Measurements from ENCODE around the gene LAD1.

The LAD1 gene

DNA sequence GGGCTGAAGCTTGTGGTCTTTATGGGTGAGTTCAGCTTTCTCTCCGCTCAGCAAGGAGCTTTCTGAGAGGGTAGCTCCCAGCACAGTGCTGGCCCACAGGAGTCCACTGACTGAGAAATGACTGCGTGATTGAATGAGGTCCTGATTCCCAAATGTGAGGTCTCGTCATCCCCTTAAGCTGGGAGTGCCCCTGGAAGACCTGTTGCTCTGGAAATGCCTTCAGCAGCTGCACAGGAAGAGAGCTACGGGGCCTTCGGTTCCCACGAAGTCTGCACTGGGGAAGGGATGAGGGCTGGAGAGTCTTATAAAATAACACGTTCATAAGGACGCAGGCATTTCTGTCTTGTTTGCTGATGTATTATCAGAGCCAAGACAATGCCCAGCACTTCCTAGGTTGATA is 35.7 kb downstream of the LAD1 start:
- DNase-seq (ENCODE audit: low spot score): no peak

GRCh38 chr1:201362906-201363305 is 36.2 kb downstream of the LAD1 start:
- DNase-seq (ENCODE audit: low spot score): no peak

DNA sequence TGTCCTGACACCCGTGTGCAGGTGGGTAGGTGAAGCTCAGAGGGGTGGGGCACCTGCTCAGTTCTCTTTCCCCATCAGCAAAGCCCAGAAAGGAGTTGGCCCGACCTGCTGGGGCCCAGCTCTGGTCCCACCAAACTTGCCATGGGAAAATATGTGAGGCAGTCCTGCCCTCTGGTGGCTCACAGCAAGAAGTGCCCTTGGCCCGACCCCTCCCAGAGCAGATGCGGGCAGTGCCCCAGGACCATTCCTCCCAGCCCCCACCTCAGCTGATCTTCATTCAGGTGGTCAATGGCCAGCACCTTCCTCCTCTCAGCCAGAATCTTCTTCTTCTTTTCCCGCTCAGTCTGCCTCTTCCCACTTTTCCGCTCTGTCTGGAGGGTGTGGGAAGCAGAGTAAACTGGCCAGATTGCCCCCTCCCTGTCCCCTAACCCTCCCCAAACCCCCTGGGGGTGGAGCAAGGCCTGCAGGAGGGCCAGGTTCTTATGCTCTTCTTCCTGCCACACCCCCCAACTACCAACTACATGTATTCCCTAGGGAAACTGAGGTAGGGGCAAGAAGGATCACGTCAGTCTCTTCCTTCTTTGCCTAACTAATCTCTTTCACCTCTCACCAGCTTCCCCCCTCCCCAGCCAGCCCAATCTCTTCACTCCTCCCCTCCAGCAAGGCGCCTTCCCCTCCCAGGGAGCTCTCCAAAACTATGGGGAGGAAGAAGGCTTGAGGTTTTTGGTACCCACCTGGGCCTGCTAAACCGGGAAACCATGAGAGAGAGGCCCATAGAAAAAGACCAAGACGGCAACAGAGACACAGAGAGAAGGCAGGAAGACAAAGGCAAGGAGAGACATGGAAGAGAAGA is 37.2 kb downstream of the LAD1 start:
- peak; percentile 6 for DNase-seq (ENCODE audit: low spot score)

DNA sequence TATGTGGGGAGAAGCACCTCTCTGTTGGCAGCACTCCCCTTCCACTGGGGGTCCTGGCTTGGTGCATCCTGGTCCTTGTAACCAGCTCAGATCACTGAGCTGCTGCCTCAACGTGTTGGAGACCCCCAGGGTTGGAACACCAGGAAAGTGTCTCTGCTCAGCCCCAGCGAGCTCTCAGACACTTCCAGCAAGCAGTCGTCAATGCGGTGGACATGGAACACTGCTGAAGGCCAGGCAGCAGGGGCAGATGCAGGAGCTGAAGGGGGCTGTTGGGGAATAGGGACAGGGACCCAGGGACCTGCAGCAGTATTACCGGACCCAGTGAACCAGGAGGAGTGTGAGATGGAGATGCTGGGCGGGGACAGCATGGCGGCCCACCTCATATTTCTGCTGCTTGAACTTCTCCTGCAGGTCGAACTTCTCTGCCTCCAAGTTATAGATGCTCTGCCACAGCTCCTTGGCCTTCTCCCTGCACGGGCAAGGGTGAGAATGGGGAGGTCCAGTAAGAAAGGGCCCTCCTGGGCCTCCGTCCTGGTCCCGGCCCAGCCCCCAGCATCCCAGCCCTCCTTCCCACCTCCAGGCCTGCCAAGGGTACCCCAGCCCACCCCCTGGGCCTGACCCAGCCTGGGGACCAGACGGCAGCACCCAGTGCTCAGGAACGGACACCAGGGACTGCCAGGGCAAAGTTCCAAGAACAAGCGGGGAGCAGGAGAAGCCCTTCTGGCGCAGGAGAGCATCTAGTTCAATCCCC is 38.0 kb downstream of the LAD1 start:
- no peak for DNase-seq (ENCODE audit: low spot score)

GRCh38 chr1:201360486-201360885 is 38.6 kb downstream of the LAD1 start:
- DNase-seq (ENCODE audit: low spot score): no peak

DNA sequence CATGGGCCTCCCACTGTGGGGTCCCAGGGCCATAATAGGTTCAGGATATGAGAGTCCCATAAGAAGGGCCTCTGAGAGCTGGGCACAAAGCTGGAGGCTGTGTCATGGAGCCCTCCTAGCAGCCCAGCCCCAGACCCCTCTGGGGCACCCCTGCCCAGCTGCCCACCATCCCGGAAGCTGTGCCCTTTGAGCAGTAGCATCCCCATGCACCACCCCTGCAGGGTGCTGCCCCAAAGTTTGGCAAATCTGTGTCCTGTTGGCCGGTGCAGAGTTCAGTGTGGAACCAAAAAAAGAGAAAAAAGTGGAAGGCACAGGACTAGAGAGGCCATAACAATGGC is 39.3 kb downstream of the LAD1 start:
- DNase-seq (ENCODE audit: low spot score): no peak

GRCh38 chr1:201359031-201359872 is 39.9 kb downstream of the LAD1 start:
- DNase-seq (ENCODE audit: low spot score): no peak

GRCh38 chr1:201358596-201358995 is 40.5 kb downstream of the LAD1 start:
- DNase-seq (ENCODE audit: low spot score): no peak

- no peak for DNase-seq (ENCODE audit: low spot score)
These were observed 41.3 kb downstream of the LAD1 start for GRCh38 chr1:201357636-201358348.

- no peak for DNase-seq (ENCODE audit: low spot score)
These were observed 41.9 kb downstream of the LAD1 start for GRCh38 chr1:201357211-201357610.

- no peak for DNase-seq (ENCODE audit: low spot score)
These were observed 42.4 kb downstream of the LAD1 start for GRCh38 chr1:201356701-201357100.

DNA sequence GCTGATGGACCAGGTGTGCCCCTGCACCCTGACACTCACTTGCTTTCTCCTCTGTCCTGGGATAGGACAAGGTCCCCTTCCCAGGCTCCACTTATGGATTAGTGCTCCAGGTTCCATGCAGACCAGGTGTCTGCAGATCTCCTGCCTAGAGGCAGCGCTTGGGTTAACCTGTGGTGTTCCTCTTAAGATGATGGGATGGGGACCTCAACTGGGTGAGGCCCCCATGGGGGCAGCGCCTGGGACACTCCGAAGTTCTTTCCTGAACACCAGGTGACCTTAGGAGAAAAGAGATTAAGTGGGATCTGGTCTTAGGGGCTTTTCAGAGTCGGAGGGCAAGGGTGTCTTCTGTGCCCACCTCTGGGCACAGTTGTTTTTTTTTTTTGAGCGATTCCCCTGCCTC is 42.9 kb downstream of the LAD1 start:
- DNase-seq (ENCODE audit: low spot score): no peak

DNA sequence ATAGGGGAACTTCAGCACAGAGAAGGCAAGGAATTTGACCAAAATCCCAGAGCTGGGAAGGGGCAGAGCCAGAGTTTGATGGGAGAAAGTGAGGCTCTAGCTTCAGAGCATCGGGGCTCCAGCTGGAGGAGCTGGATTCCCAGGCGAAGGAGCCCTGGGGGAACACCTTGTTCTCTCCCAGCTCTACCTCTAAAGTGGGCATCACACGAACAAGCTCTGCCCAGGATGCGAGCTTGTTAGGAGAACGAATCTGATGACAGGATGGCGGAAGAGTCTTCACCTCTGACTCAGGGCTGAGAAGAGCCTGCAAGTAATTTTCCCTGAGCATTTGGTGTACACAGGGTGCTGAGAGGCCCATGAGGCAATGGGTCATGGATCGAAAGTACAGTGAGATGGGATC is 43.7 kb downstream of the LAD1 start:
- no peak for DNase-seq (ENCODE audit: low spot score)

- DNase-seq (ENCODE audit: low spot score): no peak
These were observed 44.2 kb downstream of the LAD1 start for GRCh38 chr1:201354901-201355295.

DNA sequence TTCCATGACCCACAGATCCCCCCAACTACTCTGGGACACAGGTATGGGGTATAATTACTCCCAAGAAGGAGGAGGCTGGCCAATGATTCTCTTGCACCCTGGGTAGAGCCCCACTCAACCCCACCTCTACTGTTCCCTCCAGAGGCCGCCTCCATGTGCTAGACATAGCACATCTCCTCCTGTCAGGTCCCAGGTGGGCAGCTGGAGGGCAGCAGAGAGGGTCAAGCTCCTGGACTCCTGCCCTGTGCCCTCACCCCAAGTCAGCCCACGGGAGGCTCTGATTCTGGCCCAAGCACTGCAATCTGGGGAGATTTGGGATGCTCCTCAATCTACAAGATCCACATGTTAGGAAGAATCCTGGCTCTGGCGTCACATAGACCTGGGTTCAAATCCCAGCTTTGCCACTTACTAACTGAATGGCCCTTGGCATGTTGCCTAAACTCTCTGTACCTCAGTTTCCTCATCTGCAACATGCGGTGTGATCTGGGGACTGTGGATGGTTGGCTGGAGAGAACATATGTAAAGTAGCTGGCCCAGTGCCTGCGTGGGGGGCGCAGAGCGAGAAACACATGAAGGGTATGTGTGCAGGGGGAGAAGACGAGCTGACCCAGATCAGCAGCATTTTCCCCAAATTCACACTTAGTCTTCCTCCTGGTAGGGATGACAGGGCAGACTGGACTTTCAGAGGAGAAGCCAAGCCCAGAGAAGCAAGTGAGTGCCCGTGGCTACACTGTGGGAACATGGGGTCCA is 44.8 kb downstream of the LAD1 start:
- DNase-seq (ENCODE audit: low spot score): no peak

- DNase-seq (ENCODE audit: low spot score): no peak
These were observed 45.8 kb downstream of the LAD1 start for GRCh38 chr1:201353186-201353940.

GRCh38 chr1:201351617-201352016 is 47.5 kb downstream of the LAD1 start:
- no peak for DNase-seq (ENCODE audit: low spot score)

- no peak for DNase-seq (ENCODE audit: low spot score)
These were observed 48.2 kb downstream of the LAD1 start for GRCh38 chr1:201350884-201351283.

DNA sequence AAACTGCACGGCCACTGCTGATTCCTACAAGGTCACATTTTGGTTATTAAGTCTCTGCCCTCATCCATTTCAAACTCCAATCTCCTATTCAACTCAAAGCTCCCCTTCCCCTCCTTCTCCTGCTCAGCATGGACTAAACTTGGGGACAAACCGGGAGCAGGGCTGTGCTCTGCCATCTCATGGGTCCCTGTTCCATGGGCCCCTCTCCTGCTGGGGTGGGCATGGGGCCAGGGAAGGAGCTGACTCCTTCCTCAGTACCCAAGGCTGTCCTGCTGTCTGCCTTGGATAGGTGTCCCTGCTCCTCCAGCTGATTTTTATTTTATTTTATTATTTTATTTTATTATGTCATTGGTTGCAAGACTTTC is 48.8 kb downstream of the LAD1 start:
- no peak for DNase-seq (ENCODE audit: low spot score)

DNA sequence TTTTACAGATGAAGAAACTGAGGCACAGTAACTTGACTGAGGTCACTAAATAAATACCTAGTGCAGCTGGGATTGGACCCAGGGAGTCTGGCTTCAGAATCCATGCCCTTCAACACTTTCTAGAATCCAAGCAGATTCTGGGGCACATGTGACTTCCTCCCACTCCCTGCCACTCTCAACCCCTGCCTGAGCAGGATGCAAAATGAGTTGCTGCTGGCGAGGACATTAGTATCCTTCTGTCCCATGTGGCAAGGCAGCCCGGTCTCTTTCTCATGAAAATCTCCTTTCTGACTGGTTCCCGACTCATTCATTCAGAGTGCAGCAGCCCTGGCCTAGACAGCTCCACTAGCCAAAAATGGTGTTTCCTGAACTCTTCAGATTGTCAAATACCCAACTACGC is 50.0 kb downstream of the LAD1 start:
- peak; percentile 12 for DNase-seq (ENCODE audit: low spot score)

- DNase-seq (ENCODE audit: low spot score): no peak
These were observed 50.9 kb downstream of the LAD1 start for GRCh38 chr1:201348211-201348566.

All from pons (tissue), 1 donor.